ENCODE measurements around the gene SLC2A1.

DNA sequence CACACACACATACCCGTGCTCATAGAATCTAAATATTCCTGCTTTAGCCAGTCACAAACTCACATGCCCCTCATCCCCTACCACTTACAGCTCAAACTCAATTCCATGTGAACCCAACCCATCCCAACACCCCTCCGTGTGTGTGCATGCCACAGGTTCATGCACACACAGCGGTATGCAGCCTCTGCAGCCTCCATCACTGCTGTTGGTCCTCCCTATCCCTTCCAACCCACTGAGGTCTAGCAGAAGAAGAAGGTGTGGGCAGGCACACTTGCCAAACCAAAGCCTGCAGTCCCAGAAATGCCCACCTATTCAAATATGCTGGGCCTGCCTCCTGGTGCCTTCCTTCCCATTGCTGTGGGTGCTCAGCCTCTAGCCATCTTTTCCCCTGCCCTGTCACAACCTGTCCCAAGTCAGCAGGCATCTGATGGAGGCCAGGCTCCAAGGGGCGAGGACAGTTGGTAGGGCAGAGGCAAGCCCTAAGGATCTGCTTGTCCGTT is 26.2 kb downstream of the SLC2A1 start:
- TF ChIP-seq POLR2A (IDR thresholded peaks at IDR 0.05) (no peak), CTCF (IDR thresholded peaks at IDR 0.05) (no peak)
